WTC11 (cell line): ENCODE data around the gene PRRG2. TPM values are rescaled to one million over a fixed set of nuclear protein-coding genes. Genes with fewer than 3 reads are reported as not detected.

Experiments
- ATAC-seq: fragments of 200-7000 bp; cut with Tn5 transposase; 2 replicates; pipeline ENCODE4 v1.10.0; 2021; ENCODE audit warnings: mild to moderate bottlenecking, moderate library complexity
- CTCF ChIA-PET: fragments of 300-600 bp; sonication (Branson Sonifier 250); formaldehyde crosslinking; loops from one replicate; lab custom pipeline; 2021; ENCODE audit warnings: antibody characterized with exemption; lab: Charles Lee
- POLR2A ChIA-PET: fragments of 350-600 bp; sonication (Branson Sonifier 250); formaldehyde crosslinking; loops from one replicate; lab custom pipeline; 2021; ENCODE audit warnings: antibody characterized with exemption; lab: Charles Lee
- DNase-seq: peaks from one replicate; pipeline ENCODE4 v3.0.0; 2021; ENCODE audit warnings: low spot score
- H3K27ac Mint-ChIP-seq: 2 replicates; pipeline ENCODE4 v1.8.0; 2021; ENCODE audit warnings: mixed read lengths
- H3K27me3 Mint-ChIP-seq: 2 replicates; pipeline ENCODE4 v1.8.0; 2021; ENCODE audit warnings: low read depth, mild to moderate bottlenecking, moderate library complexity, mixed read lengths
- H3K36me3 Mint-ChIP-seq: 2 replicates; pipeline ENCODE4 v1.8.0; 2021; ENCODE audit warnings: mixed read lengths
- H3K4me1 Mint-ChIP-seq: 2 replicates; pipeline ENCODE4 v1.8.0; 2022; ENCODE audit warnings: mixed read lengths
- H3K4me3 Mint-ChIP-seq: 2 replicates; pipeline ENCODE4 v1.8.0; 2021; ENCODE audit warnings: mild to moderate bottlenecking, moderate library complexity, mixed read lengths
- H3K9me3 Mint-ChIP-seq: 2 replicates; pipeline ENCODE4 v1.8.0; 2021; ENCODE audit warnings: mixed read lengths
- ATF1 ChIP-seq: sonication (generic); formaldehyde crosslinking; IDR thresholded peaks from 2 replicates; pipeline ENCODE4 v1.8.1; 2023; ENCODE audit warnings: mild to moderate bottlenecking, moderate library complexity, missing genetic modification reagents
- E2F5 ChIP-seq: sonication (generic); formaldehyde crosslinking; IDR thresholded peaks from 2 replicates; pipeline ENCODE4 v1.8.1; 2022; ENCODE audit warnings: mild to moderate bottlenecking, moderate library complexity, missing genetic modification reagents
- FOXJ3 ChIP-seq: sonication (generic); formaldehyde crosslinking; IDR thresholded peaks from 2 replicates; pipeline ENCODE4 v1.9.0; 2021; ENCODE audit warnings: missing genetic modification reagents, mild to moderate bottlenecking, borderline replicate concordance
- FOXP1 ChIP-seq: sonication (generic); formaldehyde crosslinking; IDR thresholded peaks from 2 replicates; pipeline ENCODE4 v1.8.0; 2022; ENCODE audit warnings: missing genetic modification reagents, mild to moderate bottlenecking, moderate library complexity, borderline replicate concordance
- HMGXB4 ChIP-seq: sonication (generic); formaldehyde crosslinking; IDR thresholded peaks from 2 replicates; pipeline ENCODE4 v1.8.1; 2023; ENCODE audit warnings: mild to moderate bottlenecking, moderate library complexity, missing genetic modification reagents
- JAZF1 ChIP-seq: fragments of 250-450 bp; sonication (Bioruptor Pico); IDR thresholded peaks from 2 replicates; pipeline ENCODE4 v1.9.0; 2021; ENCODE audit warnings: moderate library complexity, mild to moderate bottlenecking, inconsistent platforms
- PRDM15 ChIP-seq: sonication (generic); formaldehyde crosslinking; IDR thresholded peaks from 2 replicates; pipeline ENCODE4 v1.8.0; 2022; ENCODE audit warnings: missing genetic modification reagents
- RELA ChIP-seq: sonication (generic); formaldehyde crosslinking; IDR thresholded peaks from 2 replicates; pipeline ENCODE4 v1.8.1; 2022; ENCODE audit warnings: missing genetic modification reagents, mild to moderate bottlenecking, borderline replicate concordance
- SP1 ChIP-seq: sonication (generic); formaldehyde crosslinking; conservative IDR thresholded peaks from 2 replicates; pipeline ENCODE4 v1.8.1; 2022; ENCODE audit warnings: missing genetic modification reagents
- TP53 ChIP-seq: sonication (generic); formaldehyde crosslinking; IDR thresholded peaks from 2 replicates; pipeline ENCODE4 v1.8.1; 2023; ENCODE audit warnings: mild to moderate bottlenecking, missing genetic modification reagents
- ZNF121 ChIP-seq: sonication (generic); formaldehyde crosslinking; IDR thresholded peaks from 2 replicates; pipeline ENCODE4 v1.8.0; 2023; ENCODE audit warnings: missing genetic modification reagents
- ZNF138 ChIP-seq: sonication (generic); formaldehyde crosslinking; conservative IDR thresholded peaks from 2 replicates; pipeline ENCODE4 v1.8.1; 2022; ENCODE audit warnings: mild to moderate bottlenecking, moderate library complexity, missing genetic modification reagents
- ZNF317 ChIP-seq: sonication (generic); formaldehyde crosslinking; IDR thresholded peaks from 2 replicates; pipeline ENCODE4 v1.8.1; 2023; ENCODE audit warnings: low read depth, mild to moderate bottlenecking, moderate library complexity, missing genetic modification reagents, borderline replicate concordance
- ZNF425 ChIP-seq: fragments of 250-450 bp; sonication (Bioruptor Pico); conservative IDR thresholded peaks from 2 replicates; pipeline ENCODE4 v1.9.0; 2021; ENCODE audit warnings: mild to moderate bottlenecking
- total RNA-seq: library from RNA; stranded (reverse); gene quantifications from 3 replicates; pipeline ENCODE4 v1.2.3, GENCODE V29; 2021
- TF ChIP-seq, protein P1 (sequence below): sonication (generic); formaldehyde crosslinking; IDR thresholded peaks from 2 replicates; pipeline ENCODE4 v1.8.0; 2022; ENCODE audit warnings: mild to moderate bottlenecking, missing genetic modification reagents
- TF ChIP-seq, protein P2 (sequence below): sonication (generic); formaldehyde crosslinking; IDR thresholded peaks from 2 replicates; pipeline ENCODE4 v1.8.1; 2022; ENCODE audit warnings: missing genetic modification reagents, borderline replicate concordance

PRRG2 gene
- total RNA-seq, 1 experiment from 2014 or later: 5.9 TPM

GRCh38 chr19:49626226-49626625, 45.1 kb downstream of the PRRG2 start:
- ChIA-PET CTCF (interaction anchor here (0.7 kb wide), 1 partner anchor 114 kb away, joined by 3 read pairs; no protein-coding TSS in a partner anchor), POLR2A (no interaction called here)
- DNase-seq (no peak), ATAC-seq (no peak)
- peaks cover 7% of the 10 kb centered on the region for H3K4me1 Mint-ChIP-seq
- TF ChIP-seq ZNF317 (CRISPR knock-in tag) (no peak), ATF1 (CRISPR knock-in tag) (no peak), TP53 (no peak), SP1 (no peak), HMGXB4 (no peak), FOXP1 (no peak), ZNF121 (CRISPR knock-in tag) (no peak), JAZF1 (CRISPR knock-in tag) (no peak), E2F5 (no peak), FOXJ3 (CRISPR knock-in tag) (no peak), ZNF425 (CRISPR knock-in tag) (no peak), RELA (no peak), PRDM15 (CRISPR knock-in tag) (no peak), ZNF138 (CRISPR knock-in tag) (no peak)
- TF ChIP-seq, protein P1, sequence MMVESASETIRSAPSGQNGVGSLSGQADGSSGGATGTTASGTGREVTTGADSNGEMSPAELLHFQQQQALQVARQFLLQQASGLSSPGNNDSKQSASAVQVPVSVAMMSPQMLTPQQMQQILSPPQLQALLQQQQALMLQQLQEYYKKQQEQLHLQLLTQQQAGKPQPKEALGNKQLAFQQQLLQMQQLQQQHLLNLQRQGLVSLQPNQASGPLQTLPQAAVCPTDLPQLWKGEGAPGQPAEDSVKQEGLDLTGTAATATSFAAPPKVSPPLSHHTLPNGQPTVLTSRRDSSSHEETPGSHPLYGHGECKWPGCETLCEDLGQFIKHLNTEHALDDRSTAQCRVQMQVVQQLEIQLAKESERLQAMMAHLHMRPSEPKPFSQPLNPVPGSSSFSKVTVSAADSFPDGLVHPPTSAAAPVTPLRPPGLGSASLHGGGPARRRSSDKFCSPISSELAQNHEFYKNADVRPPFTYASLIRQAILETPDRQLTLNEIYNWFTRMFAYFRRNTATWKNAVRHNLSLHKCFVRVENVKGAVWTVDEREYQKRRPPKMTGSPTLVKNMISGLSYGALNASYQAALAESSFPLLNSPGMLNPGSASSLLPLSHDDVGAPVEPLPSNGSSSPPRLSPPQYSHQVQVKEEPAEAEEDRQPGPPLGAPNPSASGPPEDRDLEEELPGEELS (CRISPR knock-in tag): no peak
- TF ChIP-seq, protein P2, sequence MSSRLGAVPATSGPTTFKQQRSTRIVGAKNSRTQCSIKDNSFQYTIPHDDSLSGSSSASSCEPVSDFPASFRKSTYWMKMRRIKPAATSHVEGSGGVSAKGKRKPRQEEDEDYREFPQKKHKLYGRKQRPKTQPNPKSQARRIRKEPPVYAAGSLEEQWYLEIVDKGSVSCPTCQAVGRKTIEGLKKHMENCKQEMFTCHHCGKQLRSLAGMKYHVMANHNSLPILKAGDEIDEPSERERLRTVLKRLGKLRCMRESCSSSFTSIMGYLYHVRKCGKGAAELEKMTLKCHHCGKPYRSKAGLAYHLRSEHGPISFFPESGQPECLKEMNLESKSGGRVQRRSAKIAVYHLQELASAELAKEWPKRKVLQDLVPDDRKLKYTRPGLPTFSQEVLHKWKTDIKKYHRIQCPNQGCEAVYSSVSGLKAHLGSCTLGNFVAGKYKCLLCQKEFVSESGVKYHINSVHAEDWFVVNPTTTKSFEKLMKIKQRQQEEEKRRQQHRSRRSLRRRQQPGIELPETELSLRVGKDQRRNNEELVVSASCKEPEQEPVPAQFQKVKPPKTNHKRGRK (CRISPR knock-in tag): no peak
- H3K36me3 Mint-ChIP-seq: peaks cover 33% of the 10 kb centered on the region
- H3K27ac Mint-ChIP-seq: no peak overlapping the region
- no peak overlapping the region for H3K4me3 Mint-ChIP-seq
- no peaks in the 10 kb centered on the region for H3K9me3 Mint-ChIP-seq
- no peaks in the 10 kb centered on the region for H3K27me3 Mint-ChIP-seq
